H7 (cell line): ENCODE results near the gene SEMA7A. TPM values are rescaled to one million over a fixed set of nuclear protein-coding genes. Genes with fewer than 3 reads are reported as not detected.

ENCODE experiments used
- DNase-seq: peaks from one replicate; pipeline ENCODE4 v3.0.0; 2012
- H3K27me3 ChIP-seq: 2 replicates; pipeline ENCODE4 v1.6.0; 2011; ENCODE audit warnings: mild to moderate bottlenecking, low read length; ENCODE audit not compliant: control insufficient read depth, insufficient read depth
- H3K36me3 ChIP-seq: replicated peaks from 2 replicates; pipeline ENCODE4 v1.5.1; 2011; ENCODE audit warnings: low read length; ENCODE audit not compliant: control insufficient read depth, insufficient read depth
- H3K4me3 ChIP-seq: 2 replicates; pipeline ENCODE4 v1.5.1; 2011; ENCODE audit warnings: low read depth, mild to moderate bottlenecking, control low read depth, low read length, moderate library complexity; ENCODE audit not compliant: insufficient read depth
- total RNA-seq: library from RNA; depleted of rRNA; stranded (reverse); fragments of >200 nt; shearing (Covaris generic); gene quantifications from 2 replicates; pipeline ENCODE4 v1.2.3, GENCODE V29; 2014

SEMA7A gene
- total RNA-seq, 1 experiment from 2014 or later: 36.0 TPM

GRCh38 chr15:74388363-74388951 is 45.3 kb downstream of the SEMA7A start:
- Histone ChIP-seq H3K4me3 (no peak overlapping the region), H3K27me3 (no peaks in the 10 kb centered on the region), H3K36me3 (no peaks in the 10 kb centered on the region)
- peak; percentile 63 for DNase-seq

DNA sequence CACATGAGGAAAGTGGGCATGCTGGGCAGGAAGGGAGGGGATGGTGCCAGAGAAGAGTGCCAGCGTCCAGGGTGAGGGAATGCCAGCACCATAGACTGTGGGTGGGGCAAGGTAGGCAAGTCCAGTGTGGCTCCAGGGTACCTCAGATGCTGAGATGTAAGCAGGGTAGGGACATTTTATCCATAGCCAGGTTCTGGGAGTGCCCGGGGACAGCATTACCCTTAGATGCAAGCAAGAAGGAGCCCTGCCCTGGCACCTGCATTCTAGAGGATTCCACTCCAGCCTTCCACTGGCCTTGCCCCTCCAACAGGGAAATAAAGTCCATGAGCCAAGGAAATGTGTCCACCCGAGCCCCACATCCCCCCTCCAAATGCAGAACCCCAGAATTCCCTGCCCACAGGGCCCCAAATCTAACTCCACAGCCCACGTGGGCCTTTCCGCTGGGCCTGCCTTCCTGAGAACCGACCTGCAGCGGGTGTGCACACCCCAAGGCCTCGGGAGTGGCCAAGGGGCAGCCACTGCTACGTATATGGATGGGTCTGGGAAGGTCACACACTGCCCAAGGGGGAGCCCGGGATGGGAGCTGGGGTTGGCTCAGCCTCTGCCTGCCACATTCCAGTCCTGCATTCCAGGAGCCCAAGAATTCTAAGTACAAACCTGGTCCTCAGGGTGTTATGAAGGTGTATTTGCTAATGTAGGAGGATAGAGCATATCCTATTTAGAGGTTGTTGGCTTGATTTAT is 46.0 kb downstream of the SEMA7A start:
- DNase-seq: peak; percentile 75
- H3K27me3 ChIP-seq: no peaks in the 10 kb centered on the region
- H3K36me3 ChIP-seq: no peaks in the 10 kb centered on the region
- no peak overlapping the region for H3K4me3 ChIP-seq

DNA sequence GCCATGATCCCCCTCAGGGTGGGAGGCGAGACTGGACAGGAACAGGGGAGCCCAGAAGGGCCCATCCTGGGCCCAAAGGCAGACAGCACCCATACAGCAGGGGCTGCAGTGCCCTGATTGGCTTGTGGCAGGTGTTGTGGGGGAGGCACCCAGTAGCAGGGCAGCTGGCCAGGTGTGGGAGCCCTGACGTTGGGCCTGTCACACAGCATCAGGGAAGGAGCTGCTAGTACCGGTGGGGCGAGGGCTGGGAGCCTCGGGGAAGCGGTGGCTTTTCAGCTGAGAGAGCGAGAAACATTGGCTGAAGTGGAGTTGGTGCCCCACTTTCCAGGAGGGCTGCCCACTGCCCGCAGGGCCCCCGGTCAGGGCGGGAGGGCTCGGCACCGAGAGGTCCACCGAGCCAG is 46.6 kb downstream of the SEMA7A start:
- H3K36me3 ChIP-seq: no peaks in the 10 kb centered on the region
- no peaks in the 10 kb centered on the region for H3K27me3 ChIP-seq
- DNase-seq: no peak
- no peak overlapping the region for H3K4me3 ChIP-seq

- DNase-seq: peak; percentile 71
- Histone ChIP-seq H3K27me3 (no peaks in the 10 kb centered on the region), H3K4me3 (no peak overlapping the region), H3K36me3 (no peaks in the 10 kb centered on the region)
Observed at GRCh38 chr15:74386496-74387140, 47.1 kb downstream of the SEMA7A start.

DNA sequence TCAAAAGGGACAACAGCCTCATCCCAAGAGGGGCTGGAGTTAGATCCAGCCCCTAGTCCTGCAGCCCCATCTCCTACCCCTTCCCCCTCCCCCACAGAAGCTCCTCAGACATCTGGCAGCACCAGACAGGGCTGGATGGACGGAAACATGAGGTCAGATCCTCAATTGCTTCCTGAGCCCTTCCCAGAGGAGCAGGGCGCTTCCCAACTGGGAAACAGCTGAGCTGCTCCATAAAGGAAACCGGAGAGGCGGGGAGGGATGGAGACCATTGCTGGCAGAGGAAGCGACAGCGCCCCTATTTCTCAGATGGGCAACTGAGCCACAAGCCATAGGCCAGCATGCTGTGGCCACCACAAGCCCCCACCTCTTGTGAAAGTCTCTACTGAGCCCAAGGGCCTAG is 48.0 kb downstream of the SEMA7A start:
- no peak overlapping the region for H3K4me3 ChIP-seq
- no peaks in the 10 kb centered on the region for H3K36me3 ChIP-seq
- DNase-seq: peak; percentile 51
- H3K27me3 ChIP-seq: no peaks in the 10 kb centered on the region

GRCh38 chr15:74384881-74385643 is 48.7 kb downstream of the SEMA7A start:
- Histone ChIP-seq H3K4me3 (no peak overlapping the region), H3K27me3 (no peaks in the 10 kb centered on the region), H3K36me3 (no peaks in the 10 kb centered on the region)
- DNase-seq: peak; percentile 66

DNA sequence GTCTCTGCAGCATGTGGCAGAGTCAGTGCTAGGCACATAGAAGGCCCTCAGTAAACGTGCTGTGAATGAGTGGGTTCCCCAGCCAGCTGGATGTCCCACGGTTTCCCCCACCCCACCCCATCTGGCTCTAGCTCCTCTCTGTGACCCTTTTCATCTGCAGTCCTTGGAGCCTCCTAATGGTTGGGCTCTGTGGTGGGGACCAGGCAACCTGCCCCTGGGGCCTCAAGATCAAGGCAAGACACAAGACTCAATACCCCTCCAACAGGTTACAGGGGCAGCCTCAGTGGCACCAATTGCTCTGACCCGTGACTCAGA is 49.2 kb downstream of the SEMA7A start:
- no peak for DNase-seq
- no peaks in the 10 kb centered on the region for H3K27me3 ChIP-seq
- no peaks in the 10 kb centered on the region for H3K36me3 ChIP-seq
- H3K4me3 ChIP-seq: no peak overlapping the region

GRCh38 chr15:74383695-74384565 is 49.8 kb downstream of the SEMA7A start:
- Histone ChIP-seq H3K36me3 (no peaks in the 10 kb centered on the region), H3K4me3 (no peak overlapping the region)
- no peak for DNase-seq

DNA sequence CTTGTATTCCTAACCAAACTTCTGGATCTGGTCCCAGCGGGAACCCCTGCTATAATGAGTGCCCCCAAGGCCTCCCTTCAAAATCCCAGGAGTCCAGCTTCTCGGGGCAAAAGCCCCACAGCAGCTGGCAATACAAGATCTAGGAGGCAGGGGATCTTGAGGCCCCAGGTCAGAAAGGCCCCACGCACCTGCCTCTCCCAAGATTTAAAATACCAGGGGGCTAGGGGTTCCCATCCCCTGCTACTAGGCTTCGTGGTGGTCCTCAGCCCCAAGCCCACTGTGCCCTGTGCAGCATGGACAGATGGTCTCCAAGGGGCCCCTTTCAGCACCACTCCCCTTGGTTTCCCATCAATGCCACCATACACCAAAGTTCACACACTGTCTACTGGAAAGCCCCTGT is 50.5 kb downstream of the SEMA7A start:
- DNase-seq: no peak
- no peak overlapping the region for H3K4me3 ChIP-seq
- H3K27me3 ChIP-seq: no peaks in the 10 kb centered on the region
- H3K36me3 ChIP-seq: no peaks in the 10 kb centered on the region

More at GRCh38 chr15:74383695-74384565, 49.8 kb downstream of the SEMA7A start:
- no peaks in the 10 kb centered on the region for H3K27me3 ChIP-seq

- no peaks in the 10 kb centered on the region for H3K36me3 ChIP-seq
- DNase-seq: peak; percentile 99
- no peaks in the 10 kb centered on the region for H3K27me3 ChIP-seq
- H3K4me3 ChIP-seq: no peak overlapping the region
Observed at GRCh38 chr15:74382004-74382816, 51.5 kb downstream of the SEMA7A start.

- Histone ChIP-seq H3K27me3 (no peaks in the 10 kb centered on the region), H3K36me3 (no peaks in the 10 kb centered on the region), H3K4me3 (no peak overlapping the region)
- no peak for DNase-seq
Observed at GRCh38 chr15:74381481-74381880, 52.3 kb downstream of the SEMA7A start.

DNA sequence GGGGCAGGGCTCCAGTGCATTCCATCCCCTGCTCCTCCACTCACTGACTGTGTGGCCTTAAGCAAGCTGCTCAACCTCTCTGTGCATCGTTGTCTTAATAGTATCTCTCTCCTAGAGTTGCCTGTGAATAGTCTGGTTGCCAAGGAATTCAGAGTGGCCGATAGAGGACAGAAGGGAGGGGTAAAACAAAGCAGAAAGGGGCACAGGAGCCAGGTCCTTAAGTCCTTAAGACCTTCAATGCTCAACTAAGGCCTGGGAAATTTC is 52.6 kb downstream of the SEMA7A start:
- no peaks in the 10 kb centered on the region for H3K36me3 ChIP-seq
- H3K27me3 ChIP-seq: no peaks in the 10 kb centered on the region
- H3K4me3 ChIP-seq: no peak overlapping the region
- no peak for DNase-seq

GRCh38 chr15:74380361-74381189 is 53.2 kb downstream of the SEMA7A start:
- peak; percentile 69 for DNase-seq
- Histone ChIP-seq H3K4me3 (no peak overlapping the region), H3K36me3 (no peaks in the 10 kb centered on the region), H3K27me3 (no peaks in the 10 kb centered on the region)
